ENCODE results near the gene MS4A15.

- TF ChIP-seq, protein P1, sequence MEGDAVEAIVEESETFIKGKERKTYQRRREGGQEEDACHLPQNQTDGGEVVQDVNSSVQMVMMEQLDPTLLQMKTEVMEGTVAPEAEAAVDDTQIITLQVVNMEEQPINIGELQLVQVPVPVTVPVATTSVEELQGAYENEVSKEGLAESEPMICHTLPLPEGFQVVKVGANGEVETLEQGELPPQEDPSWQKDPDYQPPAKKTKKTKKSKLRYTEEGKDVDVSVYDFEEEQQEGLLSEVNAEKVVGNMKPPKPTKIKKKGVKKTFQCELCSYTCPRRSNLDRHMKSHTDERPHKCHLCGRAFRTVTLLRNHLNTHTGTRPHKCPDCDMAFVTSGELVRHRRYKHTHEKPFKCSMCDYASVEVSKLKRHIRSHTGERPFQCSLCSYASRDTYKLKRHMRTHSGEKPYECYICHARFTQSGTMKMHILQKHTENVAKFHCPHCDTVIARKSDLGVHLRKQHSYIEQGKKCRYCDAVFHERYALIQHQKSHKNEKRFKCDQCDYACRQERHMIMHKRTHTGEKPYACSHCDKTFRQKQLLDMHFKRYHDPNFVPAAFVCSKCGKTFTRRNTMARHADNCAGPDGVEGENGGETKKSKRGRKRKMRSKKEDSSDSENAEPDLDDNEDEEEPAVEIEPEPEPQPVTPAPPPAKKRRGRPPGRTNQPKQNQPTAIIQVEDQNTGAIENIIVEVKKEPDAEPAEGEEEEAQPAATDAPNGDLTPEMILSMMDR (IDR thresholded peaks at IDR 0.05) = no peak
- TF ChIP-seq EP300 (IDR thresholded peaks at IDR 0.05) = no peak
- TF ChIP-seq POLR2A (IDR thresholded peaks at IDR 0.05) = no peak
- no peak for TF ChIP-seq POLR2AphosphoS5 (IDR thresholded peaks at IDR 0.05)
These were observed 20.4 kb downstream of the MS4A15 start for GRCh38 chr11:60777106-60777505.

Measured in sigmoid colon (tissue), 4 donors.